ENCODE measurements around the gene CDK10.
A peak's percentile ranks its signal among the peaks of the same experiment; 100 is the strongest.
"Not testable (repeated sequence)": the region's sequence is repeated elsewhere in the genome, so short reads cannot be mapped to it uniquely, and the experiment has no call there.

The CDK10 gene, protein sequence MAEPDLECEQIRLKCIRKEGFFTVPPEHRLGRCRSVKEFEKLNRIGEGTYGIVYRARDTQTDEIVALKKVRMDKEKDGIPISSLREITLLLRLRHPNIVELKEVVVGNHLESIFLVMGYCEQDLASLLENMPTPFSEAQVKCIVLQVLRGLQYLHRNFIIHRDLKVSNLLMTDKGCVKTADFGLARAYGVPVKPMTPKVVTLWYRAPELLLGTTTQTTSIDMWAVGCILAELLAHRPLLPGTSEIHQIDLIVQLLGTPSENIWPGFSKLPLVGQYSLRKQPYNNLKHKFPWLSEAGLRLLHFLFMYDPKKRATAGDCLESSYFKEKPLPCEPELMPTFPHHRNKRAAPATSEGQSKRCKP

DNA sequence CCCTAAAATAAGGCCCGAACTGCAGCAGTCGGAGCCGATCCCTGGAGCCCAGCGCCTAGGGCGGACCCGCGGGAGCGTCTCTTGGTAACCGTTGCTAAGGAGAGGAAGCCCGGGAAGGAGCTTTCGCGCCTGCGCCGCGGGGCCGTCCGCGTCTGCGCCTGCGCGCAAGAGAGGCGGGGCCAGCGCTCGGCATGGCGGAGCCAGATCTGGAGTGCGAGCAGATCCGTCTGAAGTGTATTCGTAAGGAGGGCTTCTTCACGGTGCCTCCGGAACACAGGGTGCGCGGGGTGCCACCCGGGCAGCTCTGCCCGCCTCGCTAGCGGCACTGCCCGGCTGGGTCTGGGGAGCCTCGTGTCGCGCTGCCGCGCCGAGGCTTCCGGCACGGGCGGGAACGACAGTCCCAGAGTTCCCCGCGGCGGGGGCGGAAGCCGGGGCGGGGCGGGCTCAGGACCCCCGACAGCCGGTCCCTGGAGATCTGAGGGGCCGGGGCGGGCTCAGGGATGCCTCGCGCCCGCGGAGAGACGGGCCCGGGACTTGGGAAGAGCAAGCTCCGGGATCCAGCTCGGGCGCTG, at the start of gene CDK10:
Gene CDK10 (plus strand): TSS at position 170 of the 572 bp plus-strand sequence. CDS start 22 bp downstream, at position 192.
- DNase-seq (ENCODE audit: low spot score), result peak; percentile 95

DNA sequence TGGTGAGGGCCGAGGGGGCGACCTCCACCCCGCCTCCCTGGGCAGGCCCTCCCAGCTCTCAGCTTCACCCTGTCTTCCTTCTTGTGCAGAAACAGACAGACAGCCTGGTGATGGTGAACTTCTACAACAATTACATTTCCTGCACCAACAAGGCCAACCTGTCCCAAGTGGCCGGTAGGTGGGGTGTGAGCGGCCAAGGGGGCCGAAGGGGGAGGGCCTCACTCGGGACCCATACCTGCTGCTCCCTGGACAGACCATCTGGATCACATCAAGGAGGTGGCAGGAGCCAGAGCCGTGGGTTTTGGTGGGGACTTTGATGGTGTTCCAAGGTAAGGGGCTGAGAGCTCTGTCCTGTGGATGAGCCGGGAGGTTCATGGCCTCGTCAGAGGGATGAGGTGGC, 49.1 kb upstream of the CDK10 start:
- no peak for DNase-seq (ENCODE audit: low spot score)

DNA sequence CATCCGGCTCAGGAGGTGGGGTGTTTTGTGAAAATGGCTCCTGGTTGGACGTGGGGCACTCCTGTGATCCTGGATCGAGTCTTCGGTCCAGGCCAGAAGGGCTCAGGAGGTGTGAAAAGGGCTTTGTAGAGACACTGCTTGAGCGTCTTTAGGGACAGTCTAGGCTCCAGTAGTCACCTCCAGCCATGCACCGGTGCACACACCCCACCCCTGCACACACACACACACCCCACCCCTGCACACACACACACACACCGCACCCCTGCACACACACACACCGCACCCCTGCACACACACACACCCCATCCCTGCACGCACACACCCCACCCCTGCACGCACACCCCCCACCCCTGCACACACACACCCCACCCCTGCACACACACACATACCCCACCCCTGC, 48.0 kb upstream of the CDK10 start:
- no peak for DNase-seq (ENCODE audit: low spot score)

DNA sequence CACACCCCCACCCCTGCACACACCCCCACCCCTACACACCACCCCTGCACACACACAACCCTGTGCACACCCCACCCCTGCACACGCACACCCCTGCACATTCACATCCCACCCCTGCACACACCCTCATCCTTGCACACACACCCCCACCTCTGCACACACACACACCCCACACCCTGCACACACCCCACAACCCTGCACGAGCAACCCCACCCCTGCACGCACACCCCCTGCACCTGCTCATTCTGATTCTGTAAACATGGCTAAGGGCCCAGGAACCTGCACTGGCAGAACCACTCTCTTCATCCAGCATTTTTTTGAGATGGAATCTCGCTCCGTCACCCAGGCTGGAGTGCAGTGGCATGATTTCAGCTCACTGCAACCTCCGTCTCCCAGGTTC, 47.1 kb upstream of the CDK10 start:
- no peak for DNase-seq (ENCODE audit: low spot score)

DNA sequence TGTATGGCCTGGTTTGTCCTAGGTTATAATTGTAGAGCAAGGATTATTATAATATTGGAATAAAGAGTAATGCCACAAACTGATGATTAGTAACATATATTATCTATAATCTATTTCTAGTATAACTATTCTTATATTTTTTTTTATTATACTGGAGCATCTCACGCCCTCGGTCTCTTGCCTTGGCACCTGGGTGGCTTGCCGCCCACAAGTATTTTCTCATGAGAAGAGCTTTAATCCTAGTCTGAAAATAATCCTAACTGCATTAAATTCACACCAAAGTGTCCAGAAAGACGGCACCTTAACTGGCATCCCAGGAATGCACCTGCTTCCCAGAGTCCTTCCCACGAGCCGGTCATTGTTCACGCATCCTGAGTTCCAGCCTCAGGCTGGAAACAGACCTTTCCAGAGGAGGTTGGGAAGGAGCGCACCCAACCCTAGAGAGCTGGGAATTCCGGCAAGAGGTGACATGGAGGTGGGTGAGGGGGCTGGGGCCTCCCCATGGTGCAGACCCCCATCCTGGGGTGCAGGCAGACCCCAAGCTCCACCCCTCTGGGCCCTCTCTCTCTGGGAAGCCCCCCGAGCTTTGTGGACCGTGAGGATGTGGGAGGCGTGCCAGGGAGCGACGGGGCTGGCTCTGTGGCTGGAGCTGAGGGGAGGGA, 44.9 kb upstream of the CDK10 start:
- DNase-seq (ENCODE audit: low spot score), result no peak

DNA sequence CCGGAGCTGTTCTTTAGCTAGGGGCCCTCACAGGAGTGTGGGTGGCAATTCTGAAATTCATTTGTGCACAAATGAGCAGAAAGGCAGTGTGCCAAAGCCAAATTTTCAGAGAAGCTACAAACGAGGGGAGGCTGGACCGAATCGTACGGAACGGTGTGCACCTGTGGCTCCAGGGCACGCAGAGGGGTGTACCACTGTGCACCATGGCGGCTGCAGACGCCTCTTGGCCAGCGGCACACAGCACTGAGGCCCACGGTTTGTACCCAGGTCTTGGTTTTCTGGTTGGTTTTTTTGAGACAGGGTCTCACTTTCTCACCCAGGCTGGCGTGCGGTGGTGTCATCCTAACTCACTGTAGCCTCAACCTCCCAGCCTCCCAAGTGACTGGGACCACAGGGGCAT, 43.9 kb upstream of the CDK10 start:
- no peak for DNase-seq (ENCODE audit: low spot score)

DNA sequence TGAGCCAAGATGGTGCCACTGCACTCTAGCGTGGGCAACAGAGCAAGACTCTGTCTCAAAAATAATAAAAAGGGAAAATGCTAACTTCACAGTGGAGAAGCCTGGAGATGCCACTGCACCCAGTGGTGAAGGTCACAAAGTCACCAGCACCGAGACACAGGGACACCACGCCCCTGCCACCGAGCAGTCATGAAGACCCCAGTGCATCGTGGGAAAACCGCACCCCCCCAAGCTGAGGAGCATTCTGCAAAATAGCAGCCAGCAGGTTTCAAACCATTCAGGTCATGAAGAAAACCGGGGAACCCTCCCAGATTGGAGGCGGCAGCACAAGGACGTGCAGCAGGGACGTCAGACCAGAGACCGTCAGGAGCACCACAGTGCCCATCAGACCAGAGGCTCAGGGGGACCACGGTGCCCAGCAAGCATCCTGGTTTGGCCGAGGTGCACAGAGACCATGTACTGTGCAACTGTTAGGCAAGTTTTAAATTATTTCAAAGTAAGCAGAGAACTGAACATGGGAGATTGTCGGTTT, 42.7 kb upstream of the CDK10 start:
- DNase-seq (ENCODE audit: low spot score), result no peak

DNA sequence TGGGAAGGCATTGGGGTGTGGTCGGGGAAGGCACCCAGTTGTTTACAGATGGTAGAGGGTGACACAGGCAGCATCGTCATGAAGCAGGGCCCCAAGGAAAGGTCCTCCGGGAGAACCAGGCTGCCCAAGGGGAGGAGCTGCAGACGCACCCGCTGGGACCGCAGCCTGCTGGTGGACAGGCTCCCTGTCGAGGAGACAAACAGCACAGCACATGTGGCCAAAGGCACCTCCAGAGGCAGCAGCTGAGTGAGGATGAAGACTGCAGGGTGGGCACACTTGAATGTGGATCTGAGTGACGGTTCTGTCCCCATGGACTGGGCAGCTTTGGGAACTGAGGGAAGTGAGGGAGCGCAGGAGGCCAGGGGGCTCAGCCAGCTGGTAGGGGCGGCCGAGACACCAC, 41.4 kb upstream of the CDK10 start:
- no peak for DNase-seq (ENCODE audit: low spot score)

DNA sequence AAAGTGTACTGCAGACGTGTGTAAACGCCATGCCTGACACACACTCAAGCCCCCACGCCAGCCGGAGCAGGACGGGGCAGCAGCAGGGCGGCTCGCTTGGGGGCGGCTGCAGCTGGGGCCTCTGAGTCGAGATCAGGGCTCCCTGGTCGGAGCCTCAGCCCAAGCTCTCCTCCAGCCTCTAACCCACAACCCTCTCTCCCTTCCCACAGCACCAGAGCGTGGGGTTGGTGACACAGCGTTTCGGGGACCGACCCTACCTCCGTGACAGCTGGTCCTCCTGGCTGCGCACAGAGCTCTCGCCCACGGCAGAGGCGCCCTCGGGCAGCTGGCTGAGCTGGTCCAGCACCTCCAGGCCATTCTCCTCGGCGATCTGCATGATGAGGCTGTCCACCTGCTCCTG, 40.2 kb upstream of the CDK10 start:
- no peak for DNase-seq (ENCODE audit: low spot score)

DNA sequence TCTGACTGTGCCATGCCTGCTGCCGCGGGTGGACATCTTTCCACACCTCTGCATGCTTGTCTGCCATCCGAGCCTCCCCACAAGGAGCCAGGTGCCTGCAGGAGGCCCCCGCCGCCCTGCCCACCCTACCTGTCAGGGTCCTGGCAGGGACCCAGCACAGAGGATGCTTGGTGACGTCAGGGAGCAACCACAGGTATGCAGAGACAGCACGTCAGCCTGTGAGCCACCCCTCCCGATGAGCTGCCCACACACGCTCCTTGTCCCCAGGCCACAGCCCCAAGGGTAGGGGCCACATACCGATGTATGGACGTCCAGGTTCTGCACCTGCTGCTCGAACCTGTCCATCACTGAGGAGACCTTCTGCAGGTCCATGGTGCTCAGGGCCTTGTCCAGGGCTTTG, 39.6 kb upstream of the CDK10 start:
- DNase-seq (ENCODE audit: low spot score), result no peak

DNA sequence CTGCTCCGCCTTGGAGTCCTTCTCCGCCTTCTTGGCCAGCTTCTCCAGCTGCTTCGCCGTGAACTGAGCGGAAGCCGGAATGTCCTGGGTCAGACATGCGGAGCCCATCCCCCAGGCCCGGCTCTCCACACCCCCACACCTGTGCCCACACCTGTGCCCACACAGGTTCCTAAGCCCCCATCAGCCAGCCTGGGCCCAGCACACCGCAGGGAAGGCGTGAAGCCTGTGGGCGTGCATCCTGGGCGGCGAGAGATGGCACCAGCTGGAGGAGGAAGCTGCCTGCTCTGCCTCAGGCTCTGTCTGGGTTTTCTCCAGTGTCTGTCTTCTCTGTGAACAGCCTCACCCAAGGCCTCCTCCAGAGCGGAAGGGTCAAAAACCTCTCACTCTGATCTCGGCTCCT, 34.9 kb upstream of the CDK10 start:
- DNase-seq (ENCODE audit: low spot score), result no peak

DNA sequence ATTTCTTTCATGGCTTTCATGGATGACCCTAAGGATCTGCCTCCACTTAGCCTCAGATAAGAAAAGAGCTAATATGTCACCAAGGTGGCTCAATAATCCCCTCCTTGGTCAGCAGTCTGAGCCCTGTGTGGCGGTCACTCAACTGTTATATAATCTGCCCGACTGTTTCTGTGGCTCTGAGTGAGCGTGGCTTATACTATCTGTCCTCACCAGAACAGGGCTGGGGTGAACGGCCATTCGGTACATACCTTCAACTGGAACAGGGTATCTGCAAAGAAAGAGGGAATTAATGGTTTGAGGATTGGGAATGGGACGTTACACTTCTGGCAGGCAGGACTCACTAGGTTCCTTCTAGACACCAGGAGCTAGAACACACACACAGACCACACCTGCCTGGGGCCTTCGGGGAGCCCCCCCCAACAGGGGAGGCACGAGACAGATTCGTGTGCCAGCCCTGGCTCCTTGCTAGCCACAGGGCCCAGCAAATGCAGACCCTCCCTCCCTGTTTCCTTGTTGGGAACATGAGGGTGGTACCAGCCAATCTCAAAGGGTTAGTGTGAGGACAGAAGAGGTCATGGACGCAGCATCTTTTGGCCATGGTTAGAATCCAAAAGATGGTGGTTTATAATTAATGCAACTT, 32.7 kb upstream of the CDK10 start:
- no peak for DNase-seq (ENCODE audit: low spot score)

DNA sequence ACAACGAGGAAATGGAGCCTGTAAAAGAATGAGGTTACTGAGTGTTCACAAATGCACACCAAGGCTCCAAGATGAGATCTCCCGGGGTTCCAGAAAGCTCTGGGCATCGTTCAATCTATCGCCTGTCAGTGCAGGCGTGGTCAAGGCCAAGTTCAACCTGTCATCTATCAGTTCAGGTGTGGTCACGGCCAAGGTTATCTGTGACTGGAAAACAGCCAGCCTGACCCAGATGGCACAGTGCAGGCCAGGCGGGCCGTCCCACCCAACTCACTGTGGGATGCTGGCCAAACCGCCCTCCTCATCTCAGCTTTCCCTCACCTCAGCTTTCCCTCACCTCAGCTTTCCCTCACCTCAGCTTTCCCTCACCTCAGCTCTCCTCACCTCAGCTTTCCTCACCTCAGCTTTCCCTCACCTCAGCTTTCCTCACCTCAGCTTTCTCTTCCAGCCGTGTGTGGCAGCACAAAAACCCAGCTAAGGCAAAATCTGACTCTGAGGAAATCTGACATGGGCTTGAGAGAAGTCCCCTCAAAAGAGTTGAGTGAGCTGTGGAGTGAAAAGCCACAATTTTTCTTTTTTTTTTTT, 31.3 kb upstream of the CDK10 start:
- no peak for DNase-seq (ENCODE audit: low spot score)

DNA sequence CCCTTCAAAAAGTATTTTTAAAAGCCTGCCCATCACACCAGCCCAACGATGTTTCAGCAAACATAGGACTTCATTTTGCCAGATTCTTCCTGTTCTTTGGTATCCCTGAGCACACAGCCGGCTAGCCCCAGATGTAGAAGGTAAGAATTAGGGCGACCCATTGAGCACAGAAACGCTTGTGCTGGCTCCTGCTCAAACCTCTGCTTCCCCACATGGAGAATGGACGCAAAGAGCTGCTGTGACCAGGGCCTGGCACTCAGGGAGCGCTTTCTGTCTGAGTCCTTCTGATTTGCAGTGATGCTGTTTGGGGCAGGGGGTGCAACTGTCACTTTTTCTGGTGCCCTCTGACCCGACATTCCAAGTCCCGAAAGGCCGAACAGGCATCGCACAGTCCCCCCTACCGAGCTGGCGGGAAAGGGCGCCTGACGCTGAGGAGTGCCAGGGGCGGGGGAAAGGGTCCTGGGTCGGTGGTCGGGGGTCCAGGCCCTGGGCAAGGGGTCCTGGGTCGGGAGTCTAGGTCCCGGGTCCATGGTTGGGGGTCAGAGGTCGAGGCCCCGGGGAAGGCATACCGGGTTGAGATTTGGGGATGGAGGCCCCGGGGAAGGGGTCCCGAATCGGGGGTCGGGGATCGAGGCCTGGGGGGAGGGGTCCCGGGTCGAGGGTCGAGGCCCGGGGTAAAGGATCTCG, 29.9 kb upstream of the CDK10 start:
- DNase-seq (ENCODE audit: low spot score), result peak; percentile 50

DNA sequence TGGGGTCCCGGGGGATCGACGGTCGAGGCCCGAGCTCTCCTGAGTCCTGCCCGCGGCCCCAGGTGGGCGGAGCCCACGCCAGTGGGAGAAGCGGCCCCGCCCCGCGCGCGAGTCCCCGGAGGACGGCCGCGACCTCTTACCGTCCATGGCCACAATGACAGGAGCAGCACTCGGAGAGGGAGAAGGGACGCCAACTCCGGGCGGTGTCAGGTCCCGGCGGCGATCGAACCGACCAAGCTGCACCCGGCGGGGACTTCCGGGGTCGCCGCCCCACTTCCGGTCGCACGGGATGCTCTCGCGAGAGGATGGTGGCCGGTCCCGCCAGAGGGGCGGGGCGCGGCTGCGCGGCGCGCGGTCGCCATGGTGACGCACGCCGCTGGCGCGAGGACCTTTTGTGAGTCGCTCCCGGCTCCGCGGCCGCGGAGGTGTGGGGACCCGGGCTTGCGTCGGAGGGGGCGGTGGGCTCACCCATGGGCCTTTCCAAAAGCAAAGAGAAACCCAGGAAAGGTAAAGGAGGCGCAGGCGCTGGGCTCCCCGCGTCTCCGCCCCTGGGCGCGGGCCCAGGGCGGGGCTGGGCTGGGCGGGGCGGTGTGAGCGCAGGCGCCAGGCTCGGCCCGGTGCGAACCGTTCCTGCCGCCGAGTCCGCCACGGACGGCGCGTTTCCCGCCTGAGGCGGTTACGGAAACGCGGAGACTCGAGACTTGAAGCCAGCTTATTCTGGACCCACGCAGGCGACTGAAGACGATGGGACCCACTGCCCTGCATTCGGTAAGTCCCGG, 28.9 kb upstream of the CDK10 start, which contains the start of the genes CHMP1A and SPATA33:
Gene CHMP1A (minus strand): TSS at position 267 of the 779 bp plus-strand sequence. CDS start 120 bp downstream, at position 147.
Gene SPATA33 (plus strand): TSS at position 395 of the 779 bp plus-strand sequence. CDS start 76 bp downstream, at position 471.
- DNase-seq (ENCODE audit: low spot score), result peak; percentile 95

DNA sequence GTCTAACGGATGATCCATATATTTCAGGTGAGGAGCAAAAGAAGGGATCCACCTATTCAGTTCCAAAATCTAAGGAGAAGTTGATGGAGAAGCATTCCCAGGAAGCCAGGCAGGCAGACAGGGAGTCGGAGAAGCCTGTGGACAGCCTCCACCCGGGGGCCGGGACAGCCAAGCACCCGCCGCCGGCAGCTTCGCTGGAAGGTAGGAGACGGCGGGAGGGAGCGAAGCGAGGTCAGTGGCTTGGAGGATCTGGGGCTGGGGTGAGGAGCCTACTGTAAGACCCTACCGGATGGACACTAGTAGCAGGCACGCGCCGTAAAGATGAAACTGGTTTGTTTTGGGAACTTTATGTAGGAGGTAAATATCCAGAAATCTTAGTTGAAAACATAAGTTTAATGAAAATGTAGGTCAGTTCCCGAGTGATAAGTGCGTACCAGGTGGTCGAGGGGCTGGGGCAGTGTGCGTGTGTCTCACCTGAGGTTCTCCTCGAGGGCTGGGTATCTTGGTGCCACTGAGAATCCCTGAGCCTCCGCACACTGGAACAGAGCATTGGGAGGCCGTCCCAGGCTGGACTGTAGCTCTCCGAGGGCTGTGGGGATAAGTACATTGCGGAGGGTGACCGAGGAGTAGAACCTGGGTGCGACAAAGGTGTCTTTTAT, 28.1 kb upstream of the CDK10 start:
- DNase-seq (ENCODE audit: low spot score), result no peak

DNA sequence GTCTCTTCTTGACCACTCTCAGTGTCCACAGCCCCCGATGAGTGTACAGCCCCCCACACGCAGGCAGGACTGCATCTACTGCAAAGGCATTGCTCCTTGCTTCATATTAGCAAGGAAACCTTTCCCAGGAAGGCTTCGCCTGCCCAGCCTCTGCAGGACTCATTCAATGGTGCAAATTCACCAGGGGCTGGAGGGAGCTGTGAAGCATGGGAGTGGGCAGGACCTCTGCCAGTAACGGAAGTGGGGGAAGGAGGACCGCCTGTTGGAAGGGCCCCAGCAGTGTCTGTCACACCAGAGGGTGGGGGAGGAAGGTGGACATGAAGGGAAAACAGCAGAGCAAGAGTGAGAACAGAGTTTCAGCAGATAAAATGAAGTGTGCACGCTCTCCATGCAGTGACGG, 26.3 kb upstream of the CDK10 start:
- no peak for DNase-seq (ENCODE audit: low spot score)

DNA sequence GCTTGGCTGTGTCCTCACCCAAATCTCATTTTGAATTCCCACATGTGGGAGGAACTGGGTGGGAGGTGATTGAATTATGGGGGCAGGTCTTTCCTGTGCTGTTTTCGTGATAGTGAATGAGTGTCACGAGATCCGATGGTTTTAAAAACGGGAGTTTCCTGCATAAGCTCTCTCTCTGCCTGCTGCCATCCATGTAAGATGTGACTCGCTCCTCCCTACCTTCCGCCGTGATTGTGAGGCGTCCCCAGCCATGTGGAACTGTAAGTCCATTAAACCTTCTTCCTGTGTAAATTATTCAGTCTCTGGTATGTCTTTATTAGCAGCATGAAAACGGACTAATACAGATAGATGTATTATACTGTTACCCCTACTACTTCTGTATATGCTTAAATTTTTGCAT, 25.3 kb upstream of the CDK10 start:
- DNase-seq (ENCODE audit: low spot score), result no peak

DNA sequence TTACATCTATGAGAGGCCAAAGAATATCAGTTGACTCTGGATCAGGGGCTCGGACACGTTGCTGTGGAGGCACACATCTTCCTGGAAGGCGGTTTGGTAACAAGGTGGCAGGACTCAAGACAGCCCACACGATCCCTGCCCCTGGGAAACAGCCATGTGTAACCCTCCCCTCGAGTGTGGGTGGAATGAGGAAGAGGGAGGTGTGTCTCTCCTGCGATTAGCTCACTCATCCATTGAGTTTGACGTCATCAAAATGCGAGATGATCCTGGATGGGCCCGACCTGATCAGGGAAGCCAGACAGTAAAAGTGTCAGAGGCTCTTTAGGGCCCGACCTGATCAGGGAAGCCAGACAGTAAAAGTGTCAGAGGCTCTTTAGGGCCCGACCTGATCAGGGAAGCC, 22.3 kb upstream of the CDK10 start:
- DNase-seq (ENCODE audit: low spot score), result not testable (repeated sequence)

DNA sequence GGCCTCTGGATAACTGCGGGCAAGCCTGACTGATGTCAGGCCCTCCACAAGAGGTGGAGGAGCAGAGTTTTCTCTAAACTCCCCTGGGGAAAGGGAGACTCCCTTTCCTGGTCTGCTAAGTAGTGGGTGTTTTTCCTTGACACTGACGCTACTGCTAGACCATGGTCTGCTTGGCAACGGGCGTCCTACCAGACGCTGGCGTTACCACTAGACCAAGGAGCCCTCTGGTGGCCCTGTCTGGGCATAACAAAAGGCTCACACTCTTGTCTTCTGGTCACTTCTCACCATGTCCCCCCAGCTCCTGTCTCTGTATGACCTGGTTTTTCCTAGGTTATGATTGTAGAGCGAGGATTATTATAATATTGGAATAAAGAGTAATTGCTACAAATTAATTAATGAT, 19.5 kb upstream of the CDK10 start:
- DNase-seq (ENCODE audit: low spot score), result not testable (repeated sequence)

Data from ecto neural progenitor cell (in vitro differentiated cells).